Jurkat, Clone E6-1 (cell line): ENCODE measurements around the gene SPOCK2.
"Not testable (repeated sequence)": the region's sequence is repeated elsewhere in the genome, so short reads cannot be mapped to it uniquely, and the experiment has no call there.

Experiments
- DNase-seq: peaks from one replicate; pipeline ENCODE4 v3.0.0-alpha.2; 2011; ENCODE audit warnings: low read depth, low spot score
- H3K4me3 ChIP-seq: 2 replicates; pipeline ENCODE4 v1.5.1; 2011; ENCODE audit warnings: mild to moderate bottlenecking, low read length, control low read depth, moderate library complexity

Gene SPOCK2

GRCh38 chr10:72108830-72109635 is 20.7 kb upstream of the SPOCK2 start:
- no peak overlapping the region for H3K4me3 ChIP-seq
- DNase-seq: no peak

- not testable (repeated sequence) for DNase-seq, H3K4me3 ChIP-seq
Measured at GRCh38 chr10:72108004-72108370, 19.6 kb upstream of the SPOCK2 start.

GRCh38 chr10:72107325-72108003 is 19.1 kb upstream of the SPOCK2 start:
- peak overlapping the region; percentile 19 for H3K4me3 ChIP-seq
- DNase-seq: peak; percentile 89

GRCh38 chr10:72106896-72107295 is 18.5 kb upstream of the SPOCK2 start:
- no peak for DNase-seq

GRCh38 chr10:72106154-72106849 is 18.0 kb upstream of the SPOCK2 start:
- peak; percentile 61 for DNase-seq
- no peak overlapping the region for H3K4me3 ChIP-seq

More at GRCh38 chr10:72106896-72107295, 18.5 kb upstream of the SPOCK2 start:
- H3K4me3 ChIP-seq: peak overlapping the region; percentile 8; the same call in 1 of the 2 replicates

GRCh38 chr10:72105710-72106109 is 17.4 kb upstream of the SPOCK2 start:
- DNase-seq: no peak

GRCh38 chr10:72105098-72105475 is 16.7 kb upstream of the SPOCK2 start:
- no peak for DNase-seq
- H3K4me3 ChIP-seq: no peak overlapping the region

More at GRCh38 chr10:72105710-72106109, 17.4 kb upstream of the SPOCK2 start:
- no peak overlapping the region for H3K4me3 ChIP-seq

GRCh38 chr10:72104472-72105097 is 16.2 kb upstream of the SPOCK2 start:
- no peak for DNase-seq
- no peak overlapping the region for H3K4me3 ChIP-seq

GRCh38 chr10:72099600-72099921 is 11.2 kb upstream of the SPOCK2 start:
- DNase-seq: no peak
- no peak overlapping the region for H3K4me3 ChIP-seq

GRCh38 chr10:72098836-72099599 is 10.7 kb upstream of the SPOCK2 start:
- no peak overlapping the region for H3K4me3 ChIP-seq
- DNase-seq: no peak

- DNase-seq: no peak
Measured at GRCh38 chr10:72098301-72098835, 10.0 kb upstream of the SPOCK2 start.

GRCh38 chr10:72097448-72098300 is 9.3 kb upstream of the SPOCK2 start:
- DNase-seq: no peak
- no peak overlapping the region for H3K4me3 ChIP-seq

More at GRCh38 chr10:72098301-72098835, 10.0 kb upstream of the SPOCK2 start:
- H3K4me3 ChIP-seq: no peak overlapping the region

GRCh38 chr10:72096115-72097000 is 8.0 kb upstream of the SPOCK2 start:
- no peak overlapping the region for H3K4me3 ChIP-seq
- DNase-seq: no peak

- no peak overlapping the region for H3K4me3 ChIP-seq
- no peak for DNase-seq
Measured at GRCh38 chr10:72095195-72095594, 6.8 kb upstream of the SPOCK2 start.

GRCh38 chr10:72094574-72094973 is 6.2 kb upstream of the SPOCK2 start:
- DNase-seq: no peak
- no peak overlapping the region for H3K4me3 ChIP-seq

- H3K4me3 ChIP-seq: no peak overlapping the region
- DNase-seq: no peak
Measured at GRCh38 chr10:72093450-72093849, 5.1 kb upstream of the SPOCK2 start.

GRCh38 chr10:72092987-72093386 is 4.6 kb upstream of the SPOCK2 start:
- no peak for DNase-seq
- H3K4me3 ChIP-seq: no peak overlapping the region
